Measurements from ENCODE around the gene MGST2. TPM values are rescaled to one million over a fixed set of nuclear protein-coding genes. Genes with fewer than 3 reads are reported as not detected.

MGST2 gene
- total RNA-seq, 3 donors from 2014 or later (not counting 1 experiment from before 2014, with no cell fraction given) = 7.8 to 17.0 (median 10.9) TPM

DNA sequence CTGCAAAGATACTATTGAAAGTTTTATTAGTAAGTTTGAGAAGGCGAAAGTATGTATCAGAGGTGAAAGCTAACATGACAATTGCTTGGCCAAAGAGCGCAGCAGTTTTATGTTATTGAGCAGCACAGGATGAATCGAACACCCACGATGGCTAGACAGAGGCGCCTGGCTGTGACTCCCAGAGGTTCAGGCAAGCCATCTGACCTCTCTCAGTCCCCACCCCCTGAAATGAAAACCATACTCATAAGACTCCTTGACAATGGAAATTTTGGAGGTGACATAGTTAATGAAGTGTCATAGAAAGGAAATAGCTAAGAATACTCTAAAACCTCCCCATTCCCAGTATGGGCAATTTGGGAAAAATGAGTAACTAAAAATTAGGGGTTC is 70.6 kb downstream of the MGST2 start:
- Mint-ChIP-seq H3K36me3 (no peaks in the 10 kb centered on the region), H3K4me1 (peaks cover 9 to 11% of the 10 kb centered on the region in 2 donors), H3K9me3 (no peaks in the 10 kb centered on the region), H3K27ac (peak overlapping the region in 1 of 2 donors; percentile 11), H3K27me3 (ENCODE audit: low read depth in 2 of 2) (peaks cover 11 to 28% of the 10 kb centered on the region in 2 donors), H3K4me3 (peak overlapping the region; percentile 73)
- Histone ChIP-seq H3K9me3 (ENCODE audit: control insufficient read depth, insufficient read depth, low read length) (no peaks in the 10 kb centered on the region), H3K27me3 (ENCODE audit: control insufficient read depth, insufficient read depth, low read length) (no peaks in the 10 kb centered on the region), H3K4me1 (ENCODE audit: control insufficient read depth, insufficient read depth, low read length) (peaks cover 14% of the 10 kb centered on the region), H3K4me3 (ENCODE audit: low read length) (no peak overlapping the region), H3K36me3 (ENCODE audit: control insufficient read depth, insufficient read depth, low read length) (no peaks in the 10 kb centered on the region), H3K27ac (ENCODE audit: low read length) (no peak overlapping the region)
- intact Hi-C loops (cut with micrococcal nuclease) = loop anchor here (5.0 kb wide), 1 partner anchor 416 kb away; the partner anchor contains the start of gene MAML3
- ATAC-seq = no peak
- TF ChIP-seq, protein P1, sequence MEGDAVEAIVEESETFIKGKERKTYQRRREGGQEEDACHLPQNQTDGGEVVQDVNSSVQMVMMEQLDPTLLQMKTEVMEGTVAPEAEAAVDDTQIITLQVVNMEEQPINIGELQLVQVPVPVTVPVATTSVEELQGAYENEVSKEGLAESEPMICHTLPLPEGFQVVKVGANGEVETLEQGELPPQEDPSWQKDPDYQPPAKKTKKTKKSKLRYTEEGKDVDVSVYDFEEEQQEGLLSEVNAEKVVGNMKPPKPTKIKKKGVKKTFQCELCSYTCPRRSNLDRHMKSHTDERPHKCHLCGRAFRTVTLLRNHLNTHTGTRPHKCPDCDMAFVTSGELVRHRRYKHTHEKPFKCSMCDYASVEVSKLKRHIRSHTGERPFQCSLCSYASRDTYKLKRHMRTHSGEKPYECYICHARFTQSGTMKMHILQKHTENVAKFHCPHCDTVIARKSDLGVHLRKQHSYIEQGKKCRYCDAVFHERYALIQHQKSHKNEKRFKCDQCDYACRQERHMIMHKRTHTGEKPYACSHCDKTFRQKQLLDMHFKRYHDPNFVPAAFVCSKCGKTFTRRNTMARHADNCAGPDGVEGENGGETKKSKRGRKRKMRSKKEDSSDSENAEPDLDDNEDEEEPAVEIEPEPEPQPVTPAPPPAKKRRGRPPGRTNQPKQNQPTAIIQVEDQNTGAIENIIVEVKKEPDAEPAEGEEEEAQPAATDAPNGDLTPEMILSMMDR (IDR thresholded peaks at IDR 0.05) = no peak
- 91% methylated on average over 5 of the region's 5 CpGs for WGBS (ENCODE audit: insufficient coverage)
- DNase-seq = no peak

DNA sequence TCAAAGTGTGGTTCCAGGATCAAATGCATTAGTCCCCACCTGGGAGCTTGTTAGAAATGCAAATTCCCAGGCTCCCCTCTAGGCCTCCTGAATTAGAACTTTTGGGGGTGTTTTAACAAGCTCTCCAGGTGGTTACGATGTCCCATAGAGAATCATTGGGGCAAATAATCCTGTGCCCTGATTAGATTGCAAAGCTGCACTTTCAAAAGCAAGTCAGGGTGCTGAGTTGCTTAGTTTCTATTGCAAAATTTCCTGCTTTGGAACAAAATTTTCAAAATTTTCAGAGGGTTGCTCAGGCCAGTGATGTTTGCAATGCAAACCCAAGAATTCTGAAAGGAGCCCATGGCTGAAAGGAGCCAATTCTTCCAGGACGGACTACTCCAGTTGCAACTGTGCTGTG is 71.0 kb downstream of the MGST2 start:
- H3K27me3 ChIP-seq (ENCODE audit: control insufficient read depth, insufficient read depth, low read length) = no peaks in the 10 kb centered on the region
- peaks cover 14% of the 10 kb centered on the region for H3K4me1 ChIP-seq (ENCODE audit: control insufficient read depth, insufficient read depth, low read length)
- TF ChIP-seq, protein P1 (IDR thresholded peaks at IDR 0.05) = no peak
- no peak overlapping the region for H3K27ac Mint-ChIP-seq
- no peak overlapping the region for H3K27ac ChIP-seq (ENCODE audit: low read length)
- H3K9me3 ChIP-seq (ENCODE audit: control insufficient read depth, insufficient read depth, low read length) = no peaks in the 10 kb centered on the region
- 87% methylated on average over 2 of the region's 2 CpGs for WGBS (ENCODE audit: insufficient coverage)
- no peak overlapping the region for H3K4me3 Mint-ChIP-seq
- H3K36me3 Mint-ChIP-seq = no peaks in the 10 kb centered on the region
- peaks cover 11 to 25% of the 10 kb centered on the region in 2 donors for H3K27me3 Mint-ChIP-seq (ENCODE audit: low read depth in 2 of 2)
- ATAC-seq = no peak
- intact Hi-C loops (cut with micrococcal nuclease) = loop anchor here (5.0 kb wide), 1 partner anchor 416 kb away; the partner anchor contains the start of gene MAML3
- H3K9me3 Mint-ChIP-seq = no peaks in the 10 kb centered on the region
- H3K36me3 ChIP-seq (ENCODE audit: control insufficient read depth, insufficient read depth, low read length) = no peaks in the 10 kb centered on the region
- no peak overlapping the region for H3K4me3 ChIP-seq (ENCODE audit: low read length)
- peaks cover 9 to 11% of the 10 kb centered on the region in 2 donors for H3K4me1 Mint-ChIP-seq
- no peak for DNase-seq

DNA sequence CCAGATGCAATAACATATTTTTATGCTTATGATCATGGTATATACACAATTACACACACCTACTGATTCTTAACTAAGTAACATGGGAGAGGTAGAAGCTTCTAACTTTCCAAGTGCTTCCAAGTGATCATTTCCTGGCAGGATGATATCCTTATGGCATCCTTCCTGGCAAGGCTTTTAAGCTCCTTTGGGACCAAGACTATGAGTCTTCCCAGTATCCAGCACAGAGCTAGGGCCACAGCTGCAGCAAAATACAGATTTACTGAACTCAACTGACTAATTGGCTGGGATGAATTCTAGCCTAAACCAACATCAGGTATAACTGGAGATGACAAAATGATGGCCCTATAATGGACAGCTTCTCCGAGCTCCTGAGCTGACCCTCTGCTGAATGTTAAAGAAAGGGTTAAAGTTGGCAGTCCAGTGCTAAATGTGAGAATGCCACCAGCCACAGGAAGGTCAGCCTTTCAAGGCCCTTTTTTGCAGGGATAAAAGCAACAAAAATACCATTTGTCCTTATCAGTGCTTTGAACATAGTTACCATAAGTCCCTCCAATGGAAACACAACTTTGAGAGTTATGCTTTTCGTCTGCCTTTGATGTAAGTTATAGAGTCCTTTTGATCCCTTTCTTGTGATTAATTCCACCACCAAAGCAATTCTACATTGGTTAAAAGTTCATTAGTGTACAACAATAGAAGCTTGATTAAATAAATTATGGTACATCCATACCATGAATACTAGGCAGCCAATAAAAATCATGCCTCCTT is 73.4 kb downstream of the MGST2 start:
- TF ChIP-seq, protein P1 (IDR thresholded peaks at IDR 0.05) = no peak
- DNase-seq = no peak
- Mint-ChIP-seq H3K4me3 (no peak overlapping the region), H3K4me1 (peaks cover 9 to 11% of the 10 kb centered on the region in 2 donors), H3K36me3 (no peaks in the 10 kb centered on the region), H3K9me3 (no peaks in the 10 kb centered on the region), H3K27ac (no peak overlapping the region), H3K27me3 (ENCODE audit: low read depth in 2 of 2) (peaks cover 9 to 20% of the 10 kb centered on the region in 2 donors)
- no peak for ATAC-seq
- Histone ChIP-seq H3K36me3 (ENCODE audit: control insufficient read depth, insufficient read depth, low read length) (no peaks in the 10 kb centered on the region), H3K4me3 (ENCODE audit: low read length) (no peak overlapping the region), H3K27me3 (ENCODE audit: control insufficient read depth, insufficient read depth, low read length) (no peaks in the 10 kb centered on the region), H3K4me1 (ENCODE audit: control insufficient read depth, insufficient read depth, low read length) (peaks cover 14% of the 10 kb centered on the region), H3K9me3 (ENCODE audit: control insufficient read depth, insufficient read depth, low read length) (no peaks in the 10 kb centered on the region), H3K27ac (ENCODE audit: low read length) (no peak overlapping the region)
- intact Hi-C loops (cut with micrococcal nuclease) = loop anchor here (5.0 kb wide), 1 partner anchor 413 kb away; the partner anchor contains the start of gene MAML3
- WGBS (ENCODE audit: insufficient coverage) = 100% methylated on average over 1 of the region's 2 CpGs
